Liver (tissue), 3 donors: ENCODE measurements around the gene LCE1D.

Experiments
- TAF1 ChIP-seq: conservative IDR thresholded peaks from 2 replicates; pipeline ENCODE4 v1.6.1; 2016; ENCODE audit warnings: antibody characterized with exemption, mild to moderate bottlenecking
- TF ChIP-seq, protein P1 (sequence below): fragments of 150-350 bp; IDR thresholded peaks from 2 replicates; pipeline ENCODE4 v1.5.1; 2017; ENCODE audit warnings: improper control_type of control experiment, low read depth, low read length; ENCODE audit not compliant: missing input control
- donor health status: healthy.
- donor health status: healthy.

DNA sequence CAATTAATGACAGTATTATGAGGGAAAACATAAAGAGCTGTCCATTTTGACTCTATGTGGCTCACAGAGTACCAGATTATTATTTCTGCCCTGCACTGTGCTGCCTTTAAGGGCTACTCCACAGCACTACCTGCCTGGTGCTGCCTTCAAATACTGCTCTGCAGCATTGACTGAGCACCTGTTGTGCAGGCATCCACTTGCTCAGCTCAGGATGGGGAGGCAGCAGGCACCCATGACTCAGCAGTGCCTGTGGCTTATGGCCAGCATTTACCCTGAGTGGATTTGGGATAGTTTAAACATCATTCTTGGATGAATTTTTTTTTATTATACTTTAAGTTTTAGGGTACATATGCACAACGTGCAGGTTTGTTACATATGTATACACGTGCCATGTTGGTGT, 39.6 kb upstream of the LCE1D start:
- TF ChIP-seq, protein P1, sequence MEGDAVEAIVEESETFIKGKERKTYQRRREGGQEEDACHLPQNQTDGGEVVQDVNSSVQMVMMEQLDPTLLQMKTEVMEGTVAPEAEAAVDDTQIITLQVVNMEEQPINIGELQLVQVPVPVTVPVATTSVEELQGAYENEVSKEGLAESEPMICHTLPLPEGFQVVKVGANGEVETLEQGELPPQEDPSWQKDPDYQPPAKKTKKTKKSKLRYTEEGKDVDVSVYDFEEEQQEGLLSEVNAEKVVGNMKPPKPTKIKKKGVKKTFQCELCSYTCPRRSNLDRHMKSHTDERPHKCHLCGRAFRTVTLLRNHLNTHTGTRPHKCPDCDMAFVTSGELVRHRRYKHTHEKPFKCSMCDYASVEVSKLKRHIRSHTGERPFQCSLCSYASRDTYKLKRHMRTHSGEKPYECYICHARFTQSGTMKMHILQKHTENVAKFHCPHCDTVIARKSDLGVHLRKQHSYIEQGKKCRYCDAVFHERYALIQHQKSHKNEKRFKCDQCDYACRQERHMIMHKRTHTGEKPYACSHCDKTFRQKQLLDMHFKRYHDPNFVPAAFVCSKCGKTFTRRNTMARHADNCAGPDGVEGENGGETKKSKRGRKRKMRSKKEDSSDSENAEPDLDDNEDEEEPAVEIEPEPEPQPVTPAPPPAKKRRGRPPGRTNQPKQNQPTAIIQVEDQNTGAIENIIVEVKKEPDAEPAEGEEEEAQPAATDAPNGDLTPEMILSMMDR: no peak
- no peak for TF ChIP-seq TAF1
